Jurkat, Clone E6-1 (cell line): ENCODE data around the gene YBEY.
A peak's percentile ranks its signal among the peaks of the same experiment; 100 is the strongest.

Experiments used
- DNase-seq: peaks from one replicate; pipeline ENCODE4 v3.0.0-alpha.2; 2011; ENCODE audit warnings: low read depth, low spot score
- H3K4me3 ChIP-seq: 2 replicates; pipeline ENCODE4 v1.5.1; 2011; ENCODE audit warnings: mild to moderate bottlenecking, low read length, control low read depth, moderate library complexity

The YBEY gene

GRCh38 chr21:46256501-46256994 lies 29.6 kb upstream of the YBEY start:
- no peak overlapping the region for H3K4me3 ChIP-seq
- no peak for DNase-seq

- H3K4me3 ChIP-seq: no peak overlapping the region
- no peak for DNase-seq
Observed at GRCh38 chr21:46264046-46264689, 22.0 kb upstream of the YBEY start.

GRCh38 chr21:46264690-46265144 lies 21.4 kb upstream of the YBEY start:
- no peak overlapping the region for H3K4me3 ChIP-seq
- DNase-seq: no peak

GRCh38 chr21:46265736-46266525 lies 20.2 kb upstream of the YBEY start:
- no peak overlapping the region for H3K4me3 ChIP-seq
- DNase-seq: no peak

- H3K4me3 ChIP-seq: no peak overlapping the region
- DNase-seq: no peak
Observed at GRCh38 chr21:46266946-46267345, 19.2 kb upstream of the YBEY start.

- no peak for DNase-seq
- no peak overlapping the region for H3K4me3 ChIP-seq
Observed at GRCh38 chr21:46268371-46268770, 17.8 kb upstream of the YBEY start.

- H3K4me3 ChIP-seq: no peak overlapping the region
- no peak for DNase-seq
Observed at GRCh38 chr21:46269466-46269865, 16.7 kb upstream of the YBEY start.

GRCh38 chr21:46273341-46273740 lies 12.8 kb upstream of the YBEY start:
- DNase-seq: no peak
- no peak overlapping the region for H3K4me3 ChIP-seq

GRCh38 chr21:46274797-46275390 lies 11.2 kb upstream of the YBEY start:
- no peak for DNase-seq
- no peak overlapping the region for H3K4me3 ChIP-seq

GRCh38 chr21:46284077-46284644 lies 2.0 kb upstream of the YBEY start:
- no peak overlapping the region for H3K4me3 ChIP-seq
- DNase-seq: no peak

- peak overlapping the region; percentile 88 for H3K4me3 ChIP-seq
Observed at GRCh38 chr21:46284733-46285132, 1.4 kb upstream of the YBEY start.

GRCh38 chr21:46285206-46285661 lies 908 bp upstream of the YBEY start, which contains the start of gene MCM3AP:
TSS of gene MCM3AP (minus strand) at chr21:46285611. CDS start at chr21:46285286, 325 bp downstream.
- peak within 1 kb of the TSS; percentile 88 for H3K4me3 ChIP-seq
- no peak for DNase-seq

More at GRCh38 chr21:46284733-46285132, 1.4 kb upstream of the YBEY start:
- DNase-seq: no peak

GRCh38 chr21:46286648-46287002 lies 483 bp downstream of the YBEY start:
- peak overlapping the region; percentile 88 for H3K4me3 ChIP-seq
- no peak for DNase-seq

- DNase-seq: no peak
- no peak overlapping the region; the same call in 1 of the 2 replicates for H3K4me3 ChIP-seq
Observed at GRCh38 chr21:46287541-46287940, 1.4 kb downstream of the YBEY start.

GRCh38 chr21:46289655-46290179 lies 3.6 kb downstream of the YBEY start:
- no peak for DNase-seq
- H3K4me3 ChIP-seq: no peak overlapping the region

GRCh38 chr21:46291561-46291960 lies 5.4 kb downstream of the YBEY start:
- H3K4me3 ChIP-seq: no peak overlapping the region
- DNase-seq: no peak

- H3K4me3 ChIP-seq: no peak overlapping the region
- DNase-seq: no peak
Observed at GRCh38 chr21:46294647-46295176, 8.6 kb downstream of the YBEY start.

GRCh38 chr21:46295177-46295770 lies 9.1 kb downstream of the YBEY start:
- H3K4me3 ChIP-seq: no peak overlapping the region
- no peak for DNase-seq
